ENCODE data around the gene CMTM3.
A peak's percentile ranks its signal among the peaks of the same experiment; 100 is the strongest.

CMTM3 gene

DNA sequence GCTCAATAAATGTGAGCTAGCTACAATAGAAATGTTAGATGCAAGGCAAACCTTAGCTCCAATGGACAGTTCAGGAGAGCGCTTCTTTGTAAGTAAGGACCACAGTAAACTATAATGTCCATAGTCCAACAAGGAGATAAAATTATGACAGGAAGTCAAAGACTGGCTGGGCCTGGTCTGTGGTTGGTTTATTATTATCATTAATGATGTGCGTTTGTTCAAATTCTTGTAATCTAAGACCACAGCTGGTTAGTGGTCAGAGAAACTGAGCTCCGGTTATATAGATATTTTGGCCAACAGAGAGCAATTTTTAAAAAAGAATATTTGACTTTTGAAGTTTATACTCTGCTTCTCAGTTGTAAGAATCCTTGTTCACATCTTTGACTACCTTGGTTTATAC lies 30.0 kb upstream of the CMTM3 start:
- TF ChIP-seq ZNF274 (IDR thresholded peaks at IDR 0.05; ENCODE audit: low read depth, low read length) = no peak
- no peak overlapping the region for H3K4me3 ChIP-seq (ENCODE audit: low read length)

DNA sequence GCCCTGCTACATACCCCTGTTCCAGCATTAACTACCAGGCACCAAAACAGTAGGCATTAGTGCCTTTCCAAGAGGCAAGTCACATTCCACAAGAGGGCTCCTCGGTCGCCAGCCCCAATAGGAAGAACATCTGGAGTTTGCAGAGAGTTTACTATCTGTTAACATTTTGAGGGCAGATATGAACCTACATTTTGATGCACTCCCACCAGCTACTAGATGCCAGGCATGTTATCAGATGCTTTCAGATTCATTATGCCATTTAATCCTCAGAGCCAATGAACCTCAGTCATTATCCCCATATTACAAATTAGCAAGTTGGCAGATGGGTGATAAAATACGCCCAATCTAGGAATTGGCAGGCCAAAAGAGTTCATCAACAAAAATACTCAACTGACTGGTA lies 29.4 kb upstream of the CMTM3 start:
- TF ChIP-seq ZNF274 (IDR thresholded peaks at IDR 0.05; ENCODE audit: low read depth, low read length) = no peak
- H3K4me3 ChIP-seq (ENCODE audit: low read length) = no peak overlapping the region

DNA sequence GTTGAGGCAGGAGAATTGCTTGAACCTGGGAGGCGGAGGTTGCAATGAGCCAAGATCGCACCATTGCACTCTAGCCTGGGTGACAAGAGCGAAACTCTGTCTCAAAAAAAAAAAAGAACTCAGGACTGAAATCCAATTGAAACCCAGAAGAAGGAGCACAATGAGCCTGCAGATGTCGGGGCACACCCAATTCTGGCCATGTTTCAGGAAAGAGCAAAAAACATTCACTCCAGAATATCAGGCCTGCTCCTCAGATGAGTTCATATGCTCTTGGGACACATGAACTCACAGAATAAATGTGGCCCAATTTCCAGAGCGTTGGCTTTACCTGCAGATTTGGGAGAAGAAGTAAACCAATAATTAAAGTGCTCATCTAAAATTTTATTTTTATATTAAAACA lies 28.2 kb upstream of the CMTM3 start:
- no peak for TF ChIP-seq ZNF274 (IDR thresholded peaks at IDR 0.05; ENCODE audit: low read depth, low read length)
- H3K4me3 ChIP-seq (ENCODE audit: low read length) = no peak overlapping the region

DNA sequence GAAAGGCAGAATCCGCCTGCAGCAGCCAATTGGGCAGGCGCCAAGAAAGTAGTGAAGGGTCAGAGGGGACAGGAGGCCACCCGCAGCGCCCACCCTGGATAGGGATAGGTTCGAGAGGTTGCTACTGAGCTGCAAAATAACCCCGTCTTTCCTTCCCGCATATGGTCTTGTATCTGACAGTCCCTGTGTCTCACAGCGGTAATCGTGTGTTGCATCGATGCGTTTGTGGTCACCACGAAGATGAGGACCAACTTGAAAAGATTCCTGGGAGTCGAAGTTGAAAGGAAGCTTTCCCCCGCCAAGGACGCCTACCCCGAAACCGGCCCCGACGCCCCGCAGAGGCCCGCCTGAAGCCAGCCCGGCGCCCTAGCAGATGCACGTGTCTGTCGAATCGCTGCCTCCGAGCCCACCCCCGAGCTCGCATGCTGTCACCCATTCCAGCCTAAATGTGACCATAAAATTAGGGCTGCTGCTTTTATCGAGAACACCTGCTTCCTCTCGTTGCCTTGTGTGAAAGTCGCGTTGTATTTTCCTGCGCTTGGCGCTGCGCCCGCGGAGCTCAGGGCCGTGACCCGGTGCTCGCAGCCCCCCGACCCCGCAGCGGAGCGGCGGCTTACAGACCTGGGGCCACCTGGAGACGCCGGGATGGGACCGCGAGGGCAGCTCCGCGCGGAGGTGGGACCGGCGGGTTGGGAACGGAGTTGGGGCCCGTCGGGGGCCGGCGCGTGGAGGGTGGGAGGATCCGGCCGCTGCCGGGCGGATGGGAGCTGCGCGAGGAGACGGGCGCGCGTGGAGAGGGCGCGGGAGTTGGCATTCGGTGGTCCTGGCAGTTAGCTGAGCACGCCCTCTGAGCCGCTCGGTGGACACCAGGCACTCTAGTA lies 25.6 kb upstream of the CMTM3 start, which contains the start of gene CMTM2:
TSS of gene CMTM2 (plus strand) at position 813 of the 881 bp plus-strand sequence. CDS start 145 bp downstream, outside the sequence.
- H3K4me3 ChIP-seq (ENCODE audit: low read length) = no peak within 1 kb of the TSS
- TF ChIP-seq ZNF274 (IDR thresholded peaks at IDR 0.05; ENCODE audit: low read depth, low read length) = no peak

DNA sequence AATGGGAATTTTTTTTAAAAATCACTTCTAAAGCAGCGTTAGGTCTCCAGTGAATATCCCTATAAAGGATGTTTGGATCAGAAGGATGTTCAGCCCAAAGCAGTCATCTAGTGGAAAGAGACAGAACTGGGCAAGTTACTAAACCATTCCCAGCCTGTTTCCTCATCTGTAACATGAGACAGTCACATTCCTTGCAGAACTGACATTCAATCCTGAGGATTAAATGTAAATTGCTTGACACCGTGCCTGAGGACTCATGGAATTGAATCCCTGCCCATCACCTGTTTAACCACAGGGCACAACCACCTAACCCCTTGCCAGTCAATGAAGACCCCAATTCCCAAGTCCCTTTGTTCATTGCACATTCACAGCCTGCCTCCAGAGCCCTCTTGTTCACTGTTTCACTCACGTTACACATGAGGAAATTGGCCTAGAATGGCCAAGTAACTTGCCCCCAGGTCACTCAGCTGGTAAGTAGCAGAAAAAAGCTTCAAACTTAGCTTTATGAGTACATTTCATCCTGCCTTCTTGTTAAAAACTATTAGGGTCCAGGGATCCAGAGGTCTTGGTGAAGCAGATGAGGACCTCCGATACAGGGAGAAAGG lies 23.8 kb upstream of the CMTM3 start:
- TF ChIP-seq ZNF274 (IDR thresholded peaks at IDR 0.05; ENCODE audit: low read depth, low read length) = no peak
- H3K4me3 ChIP-seq (ENCODE audit: low read length) = no peak overlapping the region

DNA sequence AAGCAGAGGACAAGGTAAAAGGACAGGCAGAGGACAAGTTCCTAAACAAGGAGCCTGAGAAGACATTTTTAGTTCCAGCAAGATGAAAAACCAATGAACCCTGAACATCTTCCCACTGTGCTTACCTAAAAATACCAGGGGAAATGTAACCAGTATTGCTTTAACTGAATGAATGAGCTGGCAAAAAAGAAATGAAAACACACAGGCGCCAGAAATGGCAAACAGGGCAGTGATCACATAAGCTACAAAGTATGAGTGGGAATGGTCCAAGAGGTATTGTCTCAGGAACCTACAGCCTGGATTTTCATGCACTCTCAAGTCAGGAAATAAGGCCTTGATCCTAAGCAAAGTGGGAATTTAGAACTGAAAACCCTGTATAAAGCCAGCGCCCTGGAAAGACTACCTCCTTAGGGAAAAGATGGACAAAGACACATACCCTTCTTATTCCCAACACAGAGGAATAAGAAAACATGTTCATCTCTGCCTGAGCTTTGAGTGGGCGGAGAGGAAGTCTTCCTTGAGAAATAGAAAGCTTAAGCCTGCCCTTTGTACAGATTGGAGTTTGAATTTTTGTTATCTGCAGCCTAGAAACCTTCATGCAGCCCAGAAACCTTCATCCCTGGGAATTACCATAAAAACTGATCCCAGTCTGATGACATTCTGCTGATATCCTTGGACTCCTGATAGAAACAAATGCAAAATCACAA lies 23.1 kb upstream of the CMTM3 start:
- no peak for TF ChIP-seq ZNF274 (IDR thresholded peaks at IDR 0.05; ENCODE audit: low read depth, low read length)

DNA sequence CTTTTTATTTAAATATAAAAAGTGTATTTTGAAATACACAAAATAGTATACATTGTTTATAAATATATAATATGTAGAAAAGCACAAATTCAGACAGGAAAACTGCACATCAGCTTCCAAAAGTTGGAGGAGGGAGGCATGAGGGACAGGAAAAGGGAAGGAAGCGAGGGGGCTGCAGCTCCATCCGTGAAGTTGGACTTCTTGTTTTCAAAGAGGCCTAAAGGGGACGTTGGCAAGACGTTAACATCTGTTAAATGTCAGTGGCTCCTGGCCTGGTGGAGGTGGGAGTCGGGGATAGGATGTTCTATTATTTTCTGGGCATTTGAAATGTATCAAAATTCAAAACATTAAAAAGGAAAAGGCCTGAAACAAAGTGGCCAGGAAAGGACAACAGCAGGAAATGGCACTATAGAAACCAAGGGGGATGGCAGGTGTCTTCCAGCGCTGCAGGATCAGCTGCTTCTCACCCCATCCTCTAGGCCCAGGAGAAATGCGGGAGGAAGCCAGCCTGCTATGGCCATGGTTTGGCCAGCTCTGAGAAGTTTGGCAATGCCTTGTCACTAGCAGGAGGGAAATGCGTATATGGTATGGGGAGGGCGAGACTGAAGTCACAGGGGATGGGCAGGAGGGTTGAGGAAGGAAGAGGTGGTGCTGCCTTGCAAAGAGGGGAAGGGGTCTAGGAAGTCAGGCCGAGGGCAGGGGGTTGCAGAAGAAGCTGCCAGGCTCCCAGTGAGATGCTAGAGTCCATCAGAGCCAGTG lies 18.8 kb upstream of the CMTM3 start:
- no peak for TF ChIP-seq ZNF274 (IDR thresholded peaks at IDR 0.05; ENCODE audit: low read depth, low read length)
- no peak overlapping the region for H3K4me3 ChIP-seq (ENCODE audit: low read length)

More for the DNA sequence above, 23.1 kb upstream of the CMTM3 start:
- H3K4me3 ChIP-seq (ENCODE audit: low read length) = no peak overlapping the region

DNA sequence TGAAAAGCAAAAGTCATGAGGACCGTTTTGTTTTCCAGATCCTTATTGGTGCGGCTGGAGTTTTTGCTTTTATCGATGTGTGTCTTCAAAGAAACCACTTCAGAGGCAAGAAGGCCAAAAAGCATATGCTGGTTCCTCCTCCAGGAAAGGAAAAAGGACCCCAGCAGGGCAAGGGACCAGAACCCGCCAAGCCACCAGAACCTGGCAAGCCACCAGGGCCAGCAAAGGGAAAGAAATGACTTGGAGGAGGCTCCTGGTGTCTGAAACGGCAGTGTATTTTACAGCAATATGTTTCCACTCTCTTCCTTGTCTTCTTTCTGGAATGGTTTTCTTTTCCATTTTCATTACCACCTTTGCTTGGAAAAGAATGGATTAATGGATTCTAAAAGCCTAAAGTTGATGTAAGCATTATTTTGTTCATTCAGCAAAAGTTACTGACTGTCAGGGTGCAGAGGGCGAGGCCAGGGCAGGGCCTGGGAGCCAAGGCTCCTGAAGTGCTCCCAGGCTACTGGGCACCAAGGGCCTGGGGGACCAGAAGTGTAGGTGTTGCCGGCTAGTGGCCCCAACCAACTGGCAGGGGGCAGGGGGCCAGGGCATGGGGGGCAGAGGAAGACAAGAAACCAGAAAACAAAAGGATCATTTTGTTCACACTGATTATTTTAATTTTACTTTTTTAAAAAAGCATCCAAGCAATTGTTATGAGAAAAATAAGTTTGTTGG lies 16.5 kb upstream of the CMTM3 start:
- no peak for TF ChIP-seq ZNF274 (IDR thresholded peaks at IDR 0.05; ENCODE audit: low read depth, low read length)
- no peak overlapping the region for H3K4me3 ChIP-seq (ENCODE audit: low read length)

DNA sequence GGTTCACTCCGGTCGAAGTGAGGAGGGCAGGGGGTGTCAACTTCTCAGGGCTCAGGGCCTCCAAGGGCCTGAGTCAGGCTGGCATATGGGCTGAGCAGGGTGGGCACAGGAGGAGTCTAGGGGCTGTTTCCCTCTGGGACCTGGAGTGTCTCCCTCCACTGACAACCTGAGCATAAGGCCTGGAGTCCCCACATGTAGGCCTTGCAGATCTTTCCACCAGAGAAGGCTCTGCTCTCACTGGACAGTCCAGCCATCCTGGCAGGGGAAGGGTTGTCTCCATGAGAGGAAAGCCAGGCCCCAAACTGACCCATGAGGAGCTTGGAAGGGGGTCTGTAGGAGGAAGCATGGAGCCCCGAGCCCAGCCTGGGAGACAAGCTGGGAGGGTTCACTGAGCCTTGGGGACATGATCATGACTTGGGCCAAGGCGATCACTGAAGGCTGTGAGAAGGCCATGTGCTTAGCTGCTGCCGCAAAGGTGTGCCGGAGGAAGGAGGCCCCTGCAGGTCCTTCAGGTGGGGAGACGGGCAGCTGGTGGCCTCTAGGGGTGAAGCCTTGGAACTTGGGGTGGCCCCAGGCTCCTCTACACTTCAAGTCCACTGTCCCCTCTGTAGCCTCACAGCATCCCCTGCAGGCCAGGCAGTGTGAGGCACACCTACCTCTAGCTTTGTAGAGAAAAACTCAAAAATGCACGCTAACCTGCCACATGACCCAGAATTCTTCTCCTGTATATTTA lies 15.4 kb upstream of the CMTM3 start:
- no peak overlapping the region for H3K4me3 ChIP-seq (ENCODE audit: low read length)
- TF ChIP-seq ZNF274 (IDR thresholded peaks at IDR 0.05; ENCODE audit: low read depth, low read length) = no peak

DNA sequence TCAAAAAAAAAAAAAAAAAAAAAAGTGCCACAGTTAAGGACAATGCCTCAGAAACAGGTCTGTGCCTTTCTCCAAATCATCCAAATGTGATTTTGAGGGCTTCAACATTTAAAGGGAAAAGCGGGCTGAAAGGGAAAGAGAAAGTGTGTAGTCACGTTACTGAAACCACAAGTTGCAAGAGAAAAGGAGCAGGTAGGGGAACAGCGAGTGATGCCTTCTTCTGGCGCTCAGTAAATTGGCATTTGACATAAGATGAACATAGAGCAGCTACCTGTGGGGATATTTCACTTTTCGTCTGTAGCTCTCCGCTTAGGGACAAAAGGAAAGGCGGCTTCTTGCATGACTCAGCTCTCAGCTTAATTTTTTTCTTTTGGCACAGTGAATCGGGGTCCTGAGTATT lies 14.2 kb upstream of the CMTM3 start:
- H3K4me3 ChIP-seq (ENCODE audit: low read length) = peak overlapping the region; percentile 19; the same call in 1 of the 2 replicates
- no peak for TF ChIP-seq ZNF274 (IDR thresholded peaks at IDR 0.05; ENCODE audit: low read depth, low read length)

DNA sequence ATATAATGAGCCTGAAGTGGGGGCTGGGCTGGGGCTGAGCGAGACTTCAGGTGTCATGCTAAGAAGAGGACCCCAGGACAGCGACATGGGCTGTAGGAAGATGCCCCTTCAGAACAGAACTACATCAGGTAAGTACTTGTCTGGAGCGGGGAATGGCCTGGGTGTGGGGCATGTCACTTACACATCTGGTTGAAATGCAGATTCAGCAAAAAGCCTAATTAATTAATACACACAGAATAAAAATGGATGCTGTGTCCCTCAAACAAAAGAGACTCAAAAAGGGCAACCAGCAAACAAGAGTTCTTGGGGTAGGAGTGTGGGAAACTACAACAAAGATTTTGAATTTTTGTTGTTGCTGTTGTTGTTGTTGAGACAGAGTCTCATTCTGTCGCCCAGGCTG lies 13.5 kb upstream of the CMTM3 start:
- H3K4me3 ChIP-seq (ENCODE audit: low read length) = no peak overlapping the region
- no peak for TF ChIP-seq ZNF274 (IDR thresholded peaks at IDR 0.05; ENCODE audit: low read depth, low read length)

DNA sequence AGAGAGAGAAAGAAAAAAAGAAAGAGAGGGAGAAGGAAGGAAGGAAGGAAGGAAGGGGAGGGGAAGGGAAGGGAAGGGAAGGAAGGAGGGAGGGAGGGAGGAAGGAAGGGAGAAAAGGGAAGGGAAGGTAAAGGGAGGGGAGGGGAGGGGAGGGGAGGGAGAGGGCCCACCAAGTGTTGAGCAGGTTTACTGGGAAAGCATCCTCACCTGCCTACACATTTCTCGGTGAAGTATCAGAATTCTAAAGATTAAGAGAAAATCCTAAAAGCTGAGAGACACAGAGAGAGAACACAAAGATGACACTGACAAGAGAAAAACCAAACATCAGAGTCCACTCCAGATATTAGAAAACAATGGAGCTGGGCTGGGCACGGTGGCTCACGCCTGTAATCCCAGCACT lies 12.3 kb upstream of the CMTM3 start:
- no peak for TF ChIP-seq ZNF274 (IDR thresholded peaks at IDR 0.05; ENCODE audit: low read depth, low read length)
- no peak overlapping the region for H3K4me3 ChIP-seq (ENCODE audit: low read length)

DNA sequence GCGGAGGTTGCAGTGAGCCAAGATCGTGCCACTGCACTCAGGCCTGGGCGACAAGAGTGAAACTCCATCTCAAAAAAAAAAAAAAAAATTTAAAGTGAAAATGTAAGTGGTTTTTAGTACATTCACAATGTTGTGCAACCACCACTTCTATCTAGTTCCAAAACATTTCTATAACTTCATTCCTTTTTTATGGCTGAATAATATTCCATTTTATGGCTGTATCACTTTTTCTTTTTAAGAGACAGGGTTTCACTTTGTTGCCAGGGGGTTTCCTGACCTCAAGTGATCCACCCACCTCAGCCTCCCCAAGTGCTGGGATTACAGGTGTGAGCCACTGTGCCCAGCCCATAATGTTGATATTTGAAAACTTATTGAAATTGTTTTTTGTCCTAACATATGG lies 11.7 kb upstream of the CMTM3 start:
- TF ChIP-seq ZNF274 (IDR thresholded peaks at IDR 0.05; ENCODE audit: low read depth, low read length) = no peak
- no peak overlapping the region for H3K4me3 ChIP-seq (ENCODE audit: low read length)

All from GM08714 (cell line).